Upper lobe of left lung (tissue), 4 donors: ENCODE measurements around the gene PRM1.

ENCODE experiments used
- EP300 ChIP-seq, 4 donors: sonication (generic); formaldehyde crosslinking; IDR thresholded peaks; one replicate each; pipeline ENCODE4 v1.5.1; 2017; ENCODE audit warnings: antibody characterized with exemption in 4 of 4, control low read depth in 2 of 4
- TF ChIP-seq, protein P1 (sequence below), 6 experiments: fragments of 450-650 bp in 4 of 6; fragments of 200-600 bp in 2 of 6; sonication (generic) in 2 of 6; IDR thresholded peaks; one replicate each; pipeline ENCODE4 v1.5.1; 2016 to 2019; ENCODE audit warnings: antibody characterized with exemption in 6 of 6

- TF ChIP-seq EP300 (IDR thresholded peaks at IDR 0.05): no peak
- TF ChIP-seq, protein P1, sequence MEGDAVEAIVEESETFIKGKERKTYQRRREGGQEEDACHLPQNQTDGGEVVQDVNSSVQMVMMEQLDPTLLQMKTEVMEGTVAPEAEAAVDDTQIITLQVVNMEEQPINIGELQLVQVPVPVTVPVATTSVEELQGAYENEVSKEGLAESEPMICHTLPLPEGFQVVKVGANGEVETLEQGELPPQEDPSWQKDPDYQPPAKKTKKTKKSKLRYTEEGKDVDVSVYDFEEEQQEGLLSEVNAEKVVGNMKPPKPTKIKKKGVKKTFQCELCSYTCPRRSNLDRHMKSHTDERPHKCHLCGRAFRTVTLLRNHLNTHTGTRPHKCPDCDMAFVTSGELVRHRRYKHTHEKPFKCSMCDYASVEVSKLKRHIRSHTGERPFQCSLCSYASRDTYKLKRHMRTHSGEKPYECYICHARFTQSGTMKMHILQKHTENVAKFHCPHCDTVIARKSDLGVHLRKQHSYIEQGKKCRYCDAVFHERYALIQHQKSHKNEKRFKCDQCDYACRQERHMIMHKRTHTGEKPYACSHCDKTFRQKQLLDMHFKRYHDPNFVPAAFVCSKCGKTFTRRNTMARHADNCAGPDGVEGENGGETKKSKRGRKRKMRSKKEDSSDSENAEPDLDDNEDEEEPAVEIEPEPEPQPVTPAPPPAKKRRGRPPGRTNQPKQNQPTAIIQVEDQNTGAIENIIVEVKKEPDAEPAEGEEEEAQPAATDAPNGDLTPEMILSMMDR (IDR thresholded peaks at IDR 0.05): no peak
Observed at GRCh38 chr16:11322823-11323222, 41.7 kb upstream of the PRM1 start.
